Measurements from ENCODE around the gene SLAMF6. TPM values are rescaled to one million over a fixed set of nuclear protein-coding genes. Genes with fewer than 3 reads are reported as not detected.

Gene SLAMF6
- total and polyA plus RNA-seq, 2 donors from 2014 or later, result 5.5 TPM; not detected in 1

GRCh38 chr1:160496334-160496733 is 26.7 kb downstream of the SLAMF6 start:
- TF ChIP-seq CTCF (IDR thresholded peaks at IDR 0.05; ENCODE audit: borderline replicate concordance, extremely low read depth, insufficient read depth), result no peak
- intact Hi-C loops (cut with DNase I), result no loop called here
- FAIRE-seq (no peak), DNase-seq (no peak)
- Histone ChIP-seq H3K9me3 (ENCODE audit: control insufficient read depth in 2 of 3, insufficient read depth in 1 of 3, low read length in 3 of 3) (no peaks in the 10 kb centered on the region), H3K27ac (ENCODE audit: low read depth in 2 of 2, low read length in 2 of 2) (no peak overlapping the region), H3K4me3 (ENCODE audit: low read length in 3 of 3) (no peak overlapping the region), H3K4me1 (ENCODE audit: control insufficient read depth in 2 of 3, insufficient read depth in 2 of 3, low read depth in 1 of 3, low read length in 3 of 3) (no peaks in the 10 kb centered on the region), H3K36me3 (ENCODE audit: control insufficient read depth in 2 of 3, insufficient read depth in 3 of 3, low read length in 3 of 3) (no peaks in the 10 kb centered on the region), H3K27me3 (ENCODE audit: control insufficient read depth, insufficient read depth, low read length) (no peaks in the 10 kb centered on the region), H3K9ac (ENCODE audit: low read length in 3 of 3) (no peak overlapping the region)

- no peak overlapping the region for H3K27ac ChIP-seq (ENCODE audit: low read depth in 2 of 2, low read length in 2 of 2)
- H3K4me3 ChIP-seq (ENCODE audit: low read length in 3 of 3), result no peak overlapping the region
- no peaks in the 10 kb centered on the region for H3K27me3 ChIP-seq (ENCODE audit: control insufficient read depth, insufficient read depth, low read length)
- intact Hi-C loops (cut with DNase I), result no loop called here
- TF ChIP-seq CTCF (IDR thresholded peaks at IDR 0.05; ENCODE audit: borderline replicate concordance, extremely low read depth, insufficient read depth), result no peak
- DNase-seq, result no peak
- H3K4me1 ChIP-seq (ENCODE audit: control insufficient read depth in 2 of 3, insufficient read depth in 2 of 3, low read depth in 1 of 3, low read length in 3 of 3), result no peaks in the 10 kb centered on the region
- no peaks in the 10 kb centered on the region for H3K9me3 ChIP-seq (ENCODE audit: control insufficient read depth in 2 of 3, insufficient read depth in 1 of 3, low read length in 3 of 3)
- no peaks in the 10 kb centered on the region for H3K36me3 ChIP-seq (ENCODE audit: control insufficient read depth in 2 of 3, insufficient read depth in 3 of 3, low read length in 3 of 3)
- FAIRE-seq, result no peak
- H3K9ac ChIP-seq (ENCODE audit: low read length in 3 of 3), result no peak overlapping the region
Measured at GRCh38 chr1:160494620-160495019, 28.4 kb downstream of the SLAMF6 start.

GRCh38 chr1:160492617-160493016 is 30.4 kb downstream of the SLAMF6 start:
- H3K4me1 ChIP-seq (ENCODE audit: control insufficient read depth in 2 of 3, insufficient read depth in 2 of 3, low read depth in 1 of 3, low read length in 3 of 3), result no peaks in the 10 kb centered on the region
- H3K9me3 ChIP-seq (ENCODE audit: control insufficient read depth in 2 of 3, insufficient read depth in 1 of 3, low read length in 3 of 3), result no peaks in the 10 kb centered on the region
- no peak overlapping the region for H3K9ac ChIP-seq (ENCODE audit: low read length in 3 of 3)
- FAIRE-seq (no peak), DNase-seq (no peak)
- no peak overlapping the region for H3K4me3 ChIP-seq (ENCODE audit: low read length in 3 of 3)
- H3K36me3 ChIP-seq (ENCODE audit: control insufficient read depth in 2 of 3, insufficient read depth in 3 of 3, low read length in 3 of 3), result no peaks in the 10 kb centered on the region
- H3K27me3 ChIP-seq (ENCODE audit: control insufficient read depth, insufficient read depth, low read length), result no peaks in the 10 kb centered on the region
- TF ChIP-seq CTCF (IDR thresholded peaks at IDR 0.05; ENCODE audit: borderline replicate concordance, extremely low read depth, insufficient read depth), result no peak
- H3K27ac ChIP-seq (ENCODE audit: low read depth in 2 of 2, low read length in 2 of 2), result no peak overlapping the region
- intact Hi-C loops (cut with DNase I), result no loop called here

GRCh38 chr1:160491981-160492380 is 31.1 kb downstream of the SLAMF6 start:
- intact Hi-C loops (cut with DNase I), result no loop called here
- no peak overlapping the region for H3K9ac ChIP-seq (ENCODE audit: low read length in 3 of 3)
- no peak for FAIRE-seq
- no peaks in the 10 kb centered on the region for H3K4me1 ChIP-seq (ENCODE audit: control insufficient read depth in 2 of 3, insufficient read depth in 2 of 3, low read depth in 1 of 3, low read length in 3 of 3)
- TF ChIP-seq CTCF (IDR thresholded peaks at IDR 0.05; ENCODE audit: borderline replicate concordance, extremely low read depth, insufficient read depth), result no peak
- DNase-seq, result no peak
- H3K27me3 ChIP-seq (ENCODE audit: control insufficient read depth, insufficient read depth, low read length), result no peaks in the 10 kb centered on the region
- no peaks in the 10 kb centered on the region for H3K36me3 ChIP-seq (ENCODE audit: control insufficient read depth in 2 of 3, insufficient read depth in 3 of 3, low read length in 3 of 3)
- no peak overlapping the region for H3K4me3 ChIP-seq (ENCODE audit: low read length in 3 of 3)
- no peak overlapping the region for H3K27ac ChIP-seq (ENCODE audit: low read depth in 2 of 2, low read length in 2 of 2)
- no peaks in the 10 kb centered on the region for H3K9me3 ChIP-seq (ENCODE audit: control insufficient read depth in 2 of 3, insufficient read depth in 1 of 3, low read length in 3 of 3)
